WTC11 (cell line): Measurements from ENCODE around the gene OR2T1. TPM values are rescaled to one million over a fixed set of nuclear protein-coding genes. Genes with fewer than 3 reads are reported as not detected.

ENCODE experiments used
- ATAC-seq: fragments of 200-7000 bp; cut with Tn5 transposase; 2 replicates; pipeline ENCODE4 v1.10.0; 2021; ENCODE audit warnings: mild to moderate bottlenecking, moderate library complexity
- CTCF ChIA-PET: fragments of 300-600 bp; sonication (Branson Sonifier 250); formaldehyde crosslinking; loops from one replicate; lab custom pipeline; 2021; ENCODE audit warnings: antibody characterized with exemption; lab: Charles Lee
- POLR2A ChIA-PET: fragments of 350-600 bp; sonication (Branson Sonifier 250); formaldehyde crosslinking; loops from one replicate; lab custom pipeline; 2021; ENCODE audit warnings: antibody characterized with exemption; lab: Charles Lee
- DNase-seq: peaks from one replicate; pipeline ENCODE4 v3.0.0; 2021; ENCODE audit warnings: low spot score
- H3K27ac Mint-ChIP-seq: 2 replicates; pipeline ENCODE4 v1.8.0; 2021; ENCODE audit warnings: mixed read lengths
- H3K27me3 Mint-ChIP-seq: 2 replicates; pipeline ENCODE4 v1.8.0; 2021; ENCODE audit warnings: low read depth, mild to moderate bottlenecking, moderate library complexity, mixed read lengths
- H3K36me3 Mint-ChIP-seq: 2 replicates; pipeline ENCODE4 v1.8.0; 2021; ENCODE audit warnings: mixed read lengths
- H3K4me1 Mint-ChIP-seq: 2 replicates; pipeline ENCODE4 v1.8.0; 2022; ENCODE audit warnings: mixed read lengths
- H3K4me3 Mint-ChIP-seq: 2 replicates; pipeline ENCODE4 v1.8.0; 2021; ENCODE audit warnings: mild to moderate bottlenecking, moderate library complexity, mixed read lengths
- H3K9me3 Mint-ChIP-seq: 2 replicates; pipeline ENCODE4 v1.8.0; 2021; ENCODE audit warnings: mixed read lengths
- ATF1 ChIP-seq: sonication (generic); formaldehyde crosslinking; IDR thresholded peaks from 2 replicates; pipeline ENCODE4 v1.8.1; 2023; ENCODE audit warnings: mild to moderate bottlenecking, moderate library complexity, missing genetic modification reagents
- CBFB ChIP-seq: sonication (generic); formaldehyde crosslinking; IDR thresholded peaks from 2 replicates; pipeline ENCODE4 v1.8.1; 2022; ENCODE audit warnings: mild to moderate bottlenecking, low read depth, missing genetic modification reagents
- CREM ChIP-seq: sonication (generic); formaldehyde crosslinking; IDR thresholded peaks from 2 replicates; pipeline ENCODE4 v1.8.1; 2022; ENCODE audit warnings: mild to moderate bottlenecking, missing genetic modification reagents, moderate library complexity
- ESRRA ChIP-seq: sonication (generic); formaldehyde crosslinking; IDR thresholded peaks from 2 replicates; pipeline ENCODE4 v1.8.1; 2022; ENCODE audit warnings: mild to moderate bottlenecking, missing genetic modification reagents, borderline replicate concordance
- GABPB1 ChIP-seq: sonication (generic); formaldehyde crosslinking; IDR thresholded peaks from 2 replicates; pipeline ENCODE4 v1.8.1; 2023; ENCODE audit warnings: mild to moderate bottlenecking, missing genetic modification reagents
- GTF2I ChIP-seq: fragments of 250-450 bp; sonication (Bioruptor Pico); conservative IDR thresholded peaks from 2 replicates; pipeline ENCODE4 v1.4.0; 2021; ENCODE audit warnings: mild to moderate bottlenecking
- HMGA2 ChIP-seq: fragments of 250-450 bp; sonication (Bioruptor Pico); IDR thresholded peaks from 2 replicates; pipeline ENCODE4 v1.4.0; 2021; ENCODE audit warnings: mild to moderate bottlenecking, moderate library complexity
- IRF1 ChIP-seq: sonication (generic); formaldehyde crosslinking; IDR thresholded peaks from 2 replicates; pipeline ENCODE4 v1.8.0; 2023; ENCODE audit warnings: missing genetic modification reagents
- JUN ChIP-seq: sonication (generic); formaldehyde crosslinking; IDR thresholded peaks from 2 replicates; pipeline ENCODE4 v1.8.0; 2023; ENCODE audit warnings: mild to moderate bottlenecking, missing genetic modification reagents
- NR1H2 ChIP-seq: sonication (generic); formaldehyde crosslinking; IDR thresholded peaks from 2 replicates; pipeline ENCODE4 v1.9.0; 2021; ENCODE audit warnings: mild to moderate bottlenecking, moderate library complexity, missing genetic modification reagents
- PRRX2 ChIP-seq: fragments of 250-450 bp; sonication (Bioruptor Pico); IDR thresholded peaks from 2 replicates; pipeline ENCODE4 v1.8.0; 2021; ENCODE audit warnings: mild to moderate bottlenecking
- SP1 ChIP-seq: sonication (generic); formaldehyde crosslinking; conservative IDR thresholded peaks from 2 replicates; pipeline ENCODE4 v1.8.1; 2022; ENCODE audit warnings: missing genetic modification reagents
- TCF7 ChIP-seq: sonication (generic); formaldehyde crosslinking; IDR thresholded peaks from 2 replicates; pipeline ENCODE4 v1.8.0; 2022; ENCODE audit warnings: mild to moderate bottlenecking, low read depth, missing genetic modification reagents, moderate library complexity
- USF2 ChIP-seq: sonication (generic); formaldehyde crosslinking; IDR thresholded peaks from 2 replicates; pipeline ENCODE4 v1.8.1; 2023; ENCODE audit warnings: mild to moderate bottlenecking, missing genetic modification reagents, moderate library complexity
- ZNF121 ChIP-seq: sonication (generic); formaldehyde crosslinking; IDR thresholded peaks from 2 replicates; pipeline ENCODE4 v1.8.0; 2023; ENCODE audit warnings: missing genetic modification reagents
- ZNF232 ChIP-seq: sonication (generic); formaldehyde crosslinking; IDR thresholded peaks from 2 replicates; pipeline ENCODE4 v1.8.0; 2022; ENCODE audit warnings: mild to moderate bottlenecking, missing genetic modification reagents
- ZNF263 ChIP-seq: sonication (generic); formaldehyde crosslinking; IDR thresholded peaks from 2 replicates; pipeline ENCODE4 v1.8.1; 2022; ENCODE audit warnings: low read depth, mild to moderate bottlenecking, moderate library complexity, missing genetic modification reagents
- ZNF281 ChIP-seq: sonication (generic); formaldehyde crosslinking; IDR thresholded peaks from 2 replicates; pipeline ENCODE4 v1.8.0; 2023; ENCODE audit warnings: mild to moderate bottlenecking, missing genetic modification reagents
- ZNF416 ChIP-seq: fragments of 250-450 bp; sonication (Bioruptor Pico); IDR thresholded peaks from 2 replicates; pipeline ENCODE4 v1.9.0; 2021; ENCODE audit warnings: mild to moderate bottlenecking, inconsistent platforms
- ZNF512 ChIP-seq: sonication (generic); formaldehyde crosslinking; IDR thresholded peaks from 2 replicates; pipeline ENCODE4 v1.8.1; 2022; ENCODE audit warnings: missing genetic modification reagents, borderline replicate concordance
- total RNA-seq: library from RNA; stranded (reverse); gene quantifications from 3 replicates; pipeline ENCODE4 v1.2.3, GENCODE V29; 2021
- TF ChIP-seq, protein P1 (sequence below): sonication (generic); formaldehyde crosslinking; IDR thresholded peaks from 2 replicates; pipeline ENCODE4 v1.8.1; 2022; ENCODE audit warnings: mild to moderate bottlenecking, missing genetic modification reagents, moderate library complexity, borderline replicate concordance
- TF ChIP-seq, protein P2 (sequence below): sonication (generic); formaldehyde crosslinking; IDR thresholded peaks from 2 replicates; pipeline ENCODE4 v1.8.1; 2023; ENCODE audit warnings: mild to moderate bottlenecking, moderate library complexity, missing genetic modification reagents
- TF ChIP-seq, protein P3 (sequence below): sonication (generic); formaldehyde crosslinking; IDR thresholded peaks from 2 replicates; pipeline ENCODE4 v1.8.1; 2022; ENCODE audit warnings: mild to moderate bottlenecking, moderate library complexity, missing genetic modification reagents
- TF ChIP-seq, protein P4 (sequence below): fragments of 250-450 bp; sonication (Bioruptor Pico); IDR thresholded peaks from 2 replicates; pipeline ENCODE4 v1.9.0; 2021; ENCODE audit warnings: mild to moderate bottlenecking, borderline replicate concordance

Gene OR2T1
- total RNA-seq, 1 experiment from 2014 or later, result not detected

- ATAC-seq, result no peak
- peaks cover 9% of the 10 kb centered on the region; the same call in 1 of the 2 replicates for H3K27me3 Mint-ChIP-seq
- H3K4me3 Mint-ChIP-seq, result no peak overlapping the region
- peaks cover 88% of the 10 kb centered on the region for H3K9me3 Mint-ChIP-seq
- ChIA-PET CTCF (no interaction called here), POLR2A (no interaction called here)
- H3K27ac Mint-ChIP-seq, result no peak overlapping the region
- peaks cover 76% of the 10 kb centered on the region for H3K36me3 Mint-ChIP-seq
- H3K4me1 Mint-ChIP-seq, result no peaks in the 10 kb centered on the region
- TF ChIP-seq ZNF232 (CRISPR knock-in tag) (no peak), JUN (CRISPR knock-in tag) (no peak), ZNF416 (CRISPR knock-in tag) (no peak), GTF2I (no peak), CBFB (CRISPR knock-in tag) (no peak), ZNF121 (CRISPR knock-in tag) (no peak), IRF1 (CRISPR knock-in tag) (no peak), GABPB1 (no peak), TCF7 (CRISPR knock-in tag) (no peak), ZNF281 (CRISPR knock-in tag) (no peak), SP1 (CRISPR knock-in tag) (no peak), NR1H2 (CRISPR knock-in tag) (no peak), ATF1 (CRISPR knock-in tag) (no peak), PRRX2 (CRISPR knock-in tag) (no peak), HMGA2 (CRISPR knock-in tag) (no peak), ZNF263 (CRISPR knock-in tag) (no peak), ZNF512 (CRISPR knock-in tag) (no peak), CREM (no peak)
- TF ChIP-seq, protein P1, sequence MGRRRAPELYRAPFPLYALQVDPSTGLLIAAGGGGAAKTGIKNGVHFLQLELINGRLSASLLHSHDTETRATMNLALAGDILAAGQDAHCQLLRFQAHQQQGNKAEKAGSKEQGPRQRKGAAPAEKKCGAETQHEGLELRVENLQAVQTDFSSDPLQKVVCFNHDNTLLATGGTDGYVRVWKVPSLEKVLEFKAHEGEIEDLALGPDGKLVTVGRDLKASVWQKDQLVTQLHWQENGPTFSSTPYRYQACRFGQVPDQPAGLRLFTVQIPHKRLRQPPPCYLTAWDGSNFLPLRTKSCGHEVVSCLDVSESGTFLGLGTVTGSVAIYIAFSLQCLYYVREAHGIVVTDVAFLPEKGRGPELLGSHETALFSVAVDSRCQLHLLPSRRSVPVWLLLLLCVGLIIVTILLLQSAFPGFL (CRISPR knock-in tag), result no peak
- TF ChIP-seq, protein P2, sequence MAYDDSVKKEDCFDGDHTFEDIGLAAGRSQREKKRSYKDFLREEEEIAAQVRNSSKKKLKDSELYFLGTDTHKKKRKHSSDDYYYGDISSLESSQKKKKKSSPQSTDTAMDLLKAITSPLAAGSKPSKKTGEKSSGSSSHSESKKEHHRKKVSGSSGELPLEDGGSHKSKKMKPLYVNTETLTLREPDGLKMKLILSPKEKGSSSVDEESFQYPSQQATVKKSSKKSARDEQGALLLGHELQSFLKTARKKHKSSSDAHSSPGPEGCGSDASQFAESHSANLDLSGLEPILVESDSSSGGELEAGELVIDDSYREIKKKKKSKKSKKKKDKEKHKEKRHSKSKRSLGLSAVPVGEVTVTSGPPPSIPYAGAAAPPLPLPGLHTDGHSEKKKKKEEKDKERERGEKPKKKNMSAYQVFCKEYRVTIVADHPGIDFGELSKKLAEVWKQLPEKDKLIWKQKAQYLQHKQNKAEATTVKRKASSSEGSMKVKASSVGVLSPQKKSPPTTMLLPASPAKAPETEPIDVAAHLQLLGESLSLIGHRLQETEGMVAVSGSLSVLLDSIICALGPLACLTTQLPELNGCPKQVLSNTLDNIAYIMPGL (CRISPR knock-in tag), result no peak
- TF ChIP-seq, all 79 proteins: peak for 0
- no peak for DNase-seq
Measured at GRCh38 chr1:248366609-248367008, 36.2 kb upstream of the OR2T1 start.

DNA sequence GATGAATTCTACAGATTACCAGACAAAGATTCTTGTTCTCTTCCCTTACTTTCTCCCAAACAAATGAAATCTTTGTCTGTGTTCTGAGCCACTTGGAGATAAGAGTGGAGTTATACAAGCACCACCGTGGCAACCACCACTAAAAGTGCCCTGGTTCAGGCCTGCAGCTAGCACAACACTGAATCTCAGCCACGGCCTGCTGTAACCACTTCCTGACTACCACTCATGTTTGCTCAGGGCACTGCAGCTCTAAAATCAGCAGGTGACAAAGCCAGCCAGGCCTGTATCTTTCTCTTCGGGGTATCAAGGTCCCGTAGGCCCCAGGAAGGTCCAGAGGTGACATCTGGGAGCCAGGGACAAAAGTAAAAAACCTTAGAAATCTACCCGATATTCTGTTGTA lies 30.5 kb upstream of the OR2T1 start:
- ChIA-PET POLR2A (no interaction called here), CTCF (no interaction called here)
- TF ChIP-seq, protein P3, sequence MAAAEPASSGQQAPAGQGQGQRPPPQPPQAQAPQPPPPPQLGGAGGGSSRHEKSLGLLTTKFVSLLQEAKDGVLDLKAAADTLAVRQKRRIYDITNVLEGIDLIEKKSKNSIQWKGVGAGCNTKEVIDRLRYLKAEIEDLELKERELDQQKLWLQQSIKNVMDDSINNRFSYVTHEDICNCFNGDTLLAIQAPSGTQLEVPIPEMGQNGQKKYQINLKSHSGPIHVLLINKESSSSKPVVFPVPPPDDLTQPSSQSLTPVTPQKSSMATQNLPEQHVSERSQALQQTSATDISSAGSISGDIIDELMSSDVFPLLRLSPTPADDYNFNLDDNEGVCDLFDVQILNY, result no peak
- TF ChIP-seq USF2 (CRISPR knock-in tag) (no peak), ESRRA (CRISPR knock-in tag) (no peak)
- TF ChIP-seq, protein P4, sequence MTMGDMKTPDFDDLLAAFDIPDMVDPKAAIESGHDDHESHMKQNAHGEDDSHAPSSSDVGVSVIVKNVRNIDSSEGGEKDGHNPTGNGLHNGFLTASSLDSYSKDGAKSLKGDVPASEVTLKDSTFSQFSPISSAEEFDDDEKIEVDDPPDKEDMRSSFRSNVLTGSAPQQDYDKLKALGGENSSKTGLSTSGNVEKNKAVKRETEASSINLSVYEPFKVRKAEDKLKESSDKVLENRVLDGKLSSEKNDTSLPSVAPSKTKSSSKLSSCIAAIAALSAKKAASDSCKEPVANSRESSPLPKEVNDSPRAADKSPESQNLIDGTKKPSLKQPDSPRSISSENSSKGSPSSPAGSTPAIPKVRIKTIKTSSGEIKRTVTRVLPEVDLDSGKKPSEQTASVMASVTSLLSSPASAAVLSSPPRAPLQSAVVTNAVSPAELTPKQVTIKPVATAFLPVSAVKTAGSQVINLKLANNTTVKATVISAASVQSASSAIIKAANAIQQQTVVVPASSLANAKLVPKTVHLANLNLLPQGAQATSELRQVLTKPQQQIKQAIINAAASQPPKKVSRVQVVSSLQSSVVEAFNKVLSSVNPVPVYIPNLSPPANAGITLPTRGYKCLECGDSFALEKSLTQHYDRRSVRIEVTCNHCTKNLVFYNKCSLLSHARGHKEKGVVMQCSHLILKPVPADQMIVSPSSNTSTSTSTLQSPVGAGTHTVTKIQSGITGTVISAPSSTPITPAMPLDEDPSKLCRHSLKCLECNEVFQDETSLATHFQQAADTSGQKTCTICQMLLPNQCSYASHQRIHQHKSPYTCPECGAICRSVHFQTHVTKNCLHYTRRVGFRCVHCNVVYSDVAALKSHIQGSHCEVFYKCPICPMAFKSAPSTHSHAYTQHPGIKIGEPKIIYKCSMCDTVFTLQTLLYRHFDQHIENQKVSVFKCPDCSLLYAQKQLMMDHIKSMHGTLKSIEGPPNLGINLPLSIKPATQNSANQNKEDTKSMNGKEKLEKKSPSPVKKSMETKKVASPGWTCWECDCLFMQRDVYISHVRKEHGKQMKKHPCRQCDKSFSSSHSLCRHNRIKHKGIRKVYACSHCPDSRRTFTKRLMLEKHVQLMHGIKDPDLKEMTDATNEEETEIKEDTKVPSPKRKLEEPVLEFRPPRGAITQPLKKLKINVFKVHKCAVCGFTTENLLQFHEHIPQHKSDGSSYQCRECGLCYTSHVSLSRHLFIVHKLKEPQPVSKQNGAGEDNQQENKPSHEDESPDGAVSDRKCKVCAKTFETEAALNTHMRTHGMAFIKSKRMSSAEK, result no peak

More for the DNA sequence above, 30.5 kb upstream of the OR2T1 start:
- Mint-ChIP-seq H3K27me3 (peaks cover 10% of the 10 kb centered on the region), H3K36me3 (peaks cover 82% of the 10 kb centered on the region), H3K4me1 (no peaks in the 10 kb centered on the region), H3K4me3 (no peak overlapping the region), H3K27ac (no peak overlapping the region), H3K9me3 (peaks cover 90% of the 10 kb centered on the region)
- DNase-seq, result no peak
- no peak for ATAC-seq
